ENCODE measurements around the gene CAMKK2. TPM values are rescaled to one million over a fixed set of nuclear protein-coding genes. Genes with fewer than 3 reads are reported as not detected.
"Not testable (repeated sequence)": the region's sequence is repeated elsewhere in the genome, so short reads cannot be mapped to it uniquely, and the experiment has no call there.

The CAMKK2 gene
- total RNA-seq, 1 experiment from 2014 or later: 11.7 TPM

GRCh38 chr12:121281116-121281515 lies 15.4 kb downstream of the CAMKK2 start:
- H3K9me2 ChIP-seq (replicated peaks; ENCODE audit: insufficient read depth, low read length); H3K9ac ChIP-seq (ENCODE audit: low read length); H3K27me3 ChIP-seq (ENCODE audit: low read length); DNase-seq; H3K27ac ChIP-seq (ENCODE audit: low read length); H4K20me1 ChIP-seq (ENCODE audit: insufficient read depth, low read depth, low read length); H3K36me3 ChIP-seq (ENCODE audit: insufficient read depth, low read length); H3K4me2 ChIP-seq (ENCODE audit: low read depth, low read length, poor library complexity, severe bottlenecking); H3K9me3 ChIP-seq (ENCODE audit: low read length); H3K4me1 ChIP-seq (ENCODE audit: low read length); H2AFZ ChIP-seq (ENCODE audit: low read length); H3K4me3 ChIP-seq (ENCODE audit: low read length): not testable (repeated sequence)
- peaks cover 26% of the 10 kb centered on the region for H3K79me2 ChIP-seq (ENCODE audit: low read length)

GRCh38 chr12:121280531-121280930 lies 16.0 kb downstream of the CAMKK2 start:
- H3K9me2 ChIP-seq (replicated peaks; ENCODE audit: insufficient read depth, low read length); H3K27ac ChIP-seq (ENCODE audit: low read length); H3K4me2 ChIP-seq (ENCODE audit: low read depth, low read length, poor library complexity, severe bottlenecking); H3K9me3 ChIP-seq (ENCODE audit: low read length); DNase-seq; H3K36me3 ChIP-seq (ENCODE audit: insufficient read depth, low read length); H3K9ac ChIP-seq (ENCODE audit: low read length); H4K20me1 ChIP-seq (ENCODE audit: insufficient read depth, low read depth, low read length); H3K4me3 ChIP-seq (ENCODE audit: low read length); H3K4me1 ChIP-seq (ENCODE audit: low read length); H2AFZ ChIP-seq (ENCODE audit: low read length); H3K27me3 ChIP-seq (ENCODE audit: low read length): not testable (repeated sequence)
- peaks cover 24% of the 10 kb centered on the region for H3K79me2 ChIP-seq (ENCODE audit: low read length)

- no peak overlapping the region for H3K4me2 ChIP-seq (ENCODE audit: low read depth, low read length, poor library complexity, severe bottlenecking)
- no peaks in the 10 kb centered on the region for H3K27me3 ChIP-seq (ENCODE audit: low read length)
- no peak overlapping the region for H2AFZ ChIP-seq (ENCODE audit: low read length)
- no peaks in the 10 kb centered on the region for H3K36me3 ChIP-seq (ENCODE audit: insufficient read depth, low read length)
- no peaks in the 10 kb centered on the region for H3K9me3 ChIP-seq (ENCODE audit: low read length)
- H3K4me1 ChIP-seq (ENCODE audit: low read length): no peaks in the 10 kb centered on the region
- H3K9me2 ChIP-seq (replicated peaks; ENCODE audit: insufficient read depth, low read length): no peaks in the 10 kb centered on the region
- no peak overlapping the region for H3K27ac ChIP-seq (ENCODE audit: low read length)
- no peaks in the 10 kb centered on the region for H4K20me1 ChIP-seq (ENCODE audit: insufficient read depth, low read depth, low read length)
- no peak for DNase-seq
- peaks cover 24% of the 10 kb centered on the region for H3K79me2 ChIP-seq (ENCODE audit: low read length)
- no peak overlapping the region for H3K9ac ChIP-seq (ENCODE audit: low read length)
- no peak overlapping the region for H3K4me3 ChIP-seq (ENCODE audit: low read length)
Observed at GRCh38 chr12:121279507-121279915, 17.0 kb downstream of the CAMKK2 start.

GRCh38 chr12:121279071-121279375 lies 17.5 kb downstream of the CAMKK2 start:
- Histone ChIP-seq H3K27me3 (ENCODE audit: low read length) (no peaks in the 10 kb centered on the region), H3K27ac (ENCODE audit: low read length) (no peak overlapping the region), H3K4me3 (ENCODE audit: low read length) (no peak overlapping the region), H3K4me1 (ENCODE audit: low read length) (no peaks in the 10 kb centered on the region), H3K9me2 (replicated peaks; ENCODE audit: insufficient read depth, low read length) (no peaks in the 10 kb centered on the region), H3K9ac (ENCODE audit: low read length) (no peak overlapping the region), H3K79me2 (ENCODE audit: low read length) (peaks cover 24% of the 10 kb centered on the region), H3K9me3 (ENCODE audit: low read length) (no peaks in the 10 kb centered on the region), H4K20me1 (ENCODE audit: insufficient read depth, low read depth, low read length) (no peaks in the 10 kb centered on the region), H3K36me3 (ENCODE audit: insufficient read depth, low read length) (no peaks in the 10 kb centered on the region), H3K4me2 (ENCODE audit: low read depth, low read length, poor library complexity, severe bottlenecking) (no peak overlapping the region), H2AFZ (ENCODE audit: low read length) (no peak overlapping the region)
- DNase-seq: no peak

- no peaks in the 10 kb centered on the region for H3K4me1 ChIP-seq (ENCODE audit: low read length)
- no peak overlapping the region for H3K9ac ChIP-seq (ENCODE audit: low read length)
- no peaks in the 10 kb centered on the region for H3K9me3 ChIP-seq (ENCODE audit: low read length)
- H4K20me1 ChIP-seq (ENCODE audit: insufficient read depth, low read depth, low read length): no peaks in the 10 kb centered on the region
- H3K4me2 ChIP-seq (ENCODE audit: low read depth, low read length, poor library complexity, severe bottlenecking): no peak overlapping the region
- no peak overlapping the region for H2AFZ ChIP-seq (ENCODE audit: low read length)
- H3K36me3 ChIP-seq (ENCODE audit: insufficient read depth, low read length): no peaks in the 10 kb centered on the region
- no peak for DNase-seq
- no peak overlapping the region for H3K4me3 ChIP-seq (ENCODE audit: low read length)
- H3K27ac ChIP-seq (ENCODE audit: low read length): no peak overlapping the region
- no peaks in the 10 kb centered on the region for H3K9me2 ChIP-seq (replicated peaks; ENCODE audit: insufficient read depth, low read length)
- peaks cover 24% of the 10 kb centered on the region for H3K79me2 ChIP-seq (ENCODE audit: low read length)
- no peaks in the 10 kb centered on the region for H3K27me3 ChIP-seq (ENCODE audit: low read length)
Observed at GRCh38 chr12:121278169-121279070, 18.1 kb downstream of the CAMKK2 start.

- no peak overlapping the region for H2AFZ ChIP-seq (ENCODE audit: low read length)
- no peak overlapping the region for H3K27ac ChIP-seq (ENCODE audit: low read length)
- H3K36me3 ChIP-seq (ENCODE audit: insufficient read depth, low read length): no peaks in the 10 kb centered on the region
- no peaks in the 10 kb centered on the region for H4K20me1 ChIP-seq (ENCODE audit: insufficient read depth, low read depth, low read length)
- H3K4me2 ChIP-seq (ENCODE audit: low read depth, low read length, poor library complexity, severe bottlenecking): no peak overlapping the region
- H3K4me1 ChIP-seq (ENCODE audit: low read length): no peaks in the 10 kb centered on the region
- H3K79me2 ChIP-seq (ENCODE audit: low read length): peaks cover 23% of the 10 kb centered on the region
- no peak overlapping the region for H3K4me3 ChIP-seq (ENCODE audit: low read length)
- H3K9me2 ChIP-seq (replicated peaks; ENCODE audit: insufficient read depth, low read length): no peaks in the 10 kb centered on the region
- H3K9me3 ChIP-seq (ENCODE audit: low read length): no peaks in the 10 kb centered on the region
- no peak overlapping the region for H3K9ac ChIP-seq (ENCODE audit: low read length)
- no peak for DNase-seq
- no peaks in the 10 kb centered on the region for H3K27me3 ChIP-seq (ENCODE audit: low read length)
Observed at GRCh38 chr12:121277374-121277759, 19.1 kb downstream of the CAMKK2 start.

GRCh38 chr12:121274036-121274763 lies 22.3 kb downstream of the CAMKK2 start:
- no peaks in the 10 kb centered on the region for H4K20me1 ChIP-seq (ENCODE audit: insufficient read depth, low read depth, low read length)
- H3K9me3 ChIP-seq (ENCODE audit: low read length): no peaks in the 10 kb centered on the region
- no peaks in the 10 kb centered on the region for H3K9me2 ChIP-seq (replicated peaks; ENCODE audit: insufficient read depth, low read length)

GRCh38 chr12:121273364-121273896 lies 23.1 kb downstream of the CAMKK2 start:
- Histone ChIP-seq H3K9ac (ENCODE audit: low read length) (no peak overlapping the region), H3K9me2 (replicated peaks; ENCODE audit: insufficient read depth, low read length) (no peaks in the 10 kb centered on the region), H3K27me3 (ENCODE audit: low read length) (no peaks in the 10 kb centered on the region), H3K27ac (ENCODE audit: low read length) (no peak overlapping the region), H3K4me2 (ENCODE audit: low read depth, low read length, poor library complexity, severe bottlenecking) (no peak overlapping the region), H4K20me1 (ENCODE audit: insufficient read depth, low read depth, low read length) (no peaks in the 10 kb centered on the region), H3K9me3 (ENCODE audit: low read length) (no peaks in the 10 kb centered on the region), H3K4me3 (ENCODE audit: low read length) (no peak overlapping the region), H2AFZ (ENCODE audit: low read length) (no peak overlapping the region), H3K36me3 (ENCODE audit: insufficient read depth, low read length) (peaks cover 6% of the 10 kb centered on the region; the same call in 1 of the 2 replicates), H3K4me1 (ENCODE audit: low read length) (no peaks in the 10 kb centered on the region), H3K79me2 (ENCODE audit: low read length) (peaks cover 16% of the 10 kb centered on the region)
- DNase-seq: no peak

More at GRCh38 chr12:121274036-121274763, 22.3 kb downstream of the CAMKK2 start:
- Histone ChIP-seq H3K4me1 (ENCODE audit: low read length) (no peaks in the 10 kb centered on the region), H3K27ac (ENCODE audit: low read length) (no peak overlapping the region), H3K36me3 (ENCODE audit: insufficient read depth, low read length) (no peaks in the 10 kb centered on the region), H3K4me2 (ENCODE audit: low read depth, low read length, poor library complexity, severe bottlenecking) (no peak overlapping the region), H3K27me3 (ENCODE audit: low read length) (no peaks in the 10 kb centered on the region), H3K4me3 (ENCODE audit: low read length) (no peak overlapping the region), H3K79me2 (ENCODE audit: low read length) (peaks cover 16% of the 10 kb centered on the region), H2AFZ (ENCODE audit: low read length) (no peak overlapping the region), H3K9ac (ENCODE audit: low read length) (no peak overlapping the region)
- no peak for DNase-seq

Data from Karpas-422 (cell line).